Anterior cingulate cortex (tissue), 58 donors: ENCODE data around the gene CLN3.
A peak's percentile ranks its signal among the peaks of the same experiment; 100 is the strongest.
"Not testable (repeated sequence)": the region's sequence is repeated elsewhere in the genome, so short reads cannot be mapped to it uniquely, and the experiment has no call there.

Experiments used
- DNase-seq, 58 donors: peaks; one replicate each; lab custom pipeline; 2025; lab: John Stamatoyannopoulos, UW

Gene CLN3

GRCh38 chr16:28491970-28492474 is at the start of gene CLN3:
TSS of gene CLN3 (minus strand) at chr16:28492074. CDS start at chr16:28491759, 315 bp downstream.
- DNase-seq, result peak; percentile 45 to 94 (median 90)

DNA sequence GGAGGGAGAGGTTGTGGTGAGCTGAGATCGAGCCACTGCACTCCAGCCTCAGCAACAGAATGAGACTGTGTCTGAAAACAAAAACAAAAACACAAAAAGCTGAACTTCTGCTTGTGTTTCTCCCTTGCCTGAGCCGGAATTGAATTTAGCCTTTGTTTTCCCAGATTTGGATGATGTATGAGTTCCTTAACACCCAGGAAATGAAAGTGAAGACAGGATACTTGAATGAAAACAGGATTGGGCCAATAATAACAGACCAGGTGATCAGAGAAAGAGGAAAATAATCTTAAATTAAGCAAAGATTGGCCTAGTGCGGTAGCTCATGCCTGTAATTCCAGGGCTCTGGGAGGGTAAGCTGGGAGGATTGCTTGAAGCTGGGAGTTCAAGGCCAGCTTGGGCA is 48.5 kb upstream of the CLN3 start:
- no peak for DNase-seq

GRCh38 chr16:28538733-28539596 is 47.1 kb upstream of the CLN3 start, which contains the start of gene NUPR1:
TSS of gene NUPR1 (minus strand) at chr16:28538974. CDS start at chr16:28538907, 67 bp downstream.
- peak in 52 of 58 donors; percentile 3 to 83 (median 39) for DNase-seq

DNA sequence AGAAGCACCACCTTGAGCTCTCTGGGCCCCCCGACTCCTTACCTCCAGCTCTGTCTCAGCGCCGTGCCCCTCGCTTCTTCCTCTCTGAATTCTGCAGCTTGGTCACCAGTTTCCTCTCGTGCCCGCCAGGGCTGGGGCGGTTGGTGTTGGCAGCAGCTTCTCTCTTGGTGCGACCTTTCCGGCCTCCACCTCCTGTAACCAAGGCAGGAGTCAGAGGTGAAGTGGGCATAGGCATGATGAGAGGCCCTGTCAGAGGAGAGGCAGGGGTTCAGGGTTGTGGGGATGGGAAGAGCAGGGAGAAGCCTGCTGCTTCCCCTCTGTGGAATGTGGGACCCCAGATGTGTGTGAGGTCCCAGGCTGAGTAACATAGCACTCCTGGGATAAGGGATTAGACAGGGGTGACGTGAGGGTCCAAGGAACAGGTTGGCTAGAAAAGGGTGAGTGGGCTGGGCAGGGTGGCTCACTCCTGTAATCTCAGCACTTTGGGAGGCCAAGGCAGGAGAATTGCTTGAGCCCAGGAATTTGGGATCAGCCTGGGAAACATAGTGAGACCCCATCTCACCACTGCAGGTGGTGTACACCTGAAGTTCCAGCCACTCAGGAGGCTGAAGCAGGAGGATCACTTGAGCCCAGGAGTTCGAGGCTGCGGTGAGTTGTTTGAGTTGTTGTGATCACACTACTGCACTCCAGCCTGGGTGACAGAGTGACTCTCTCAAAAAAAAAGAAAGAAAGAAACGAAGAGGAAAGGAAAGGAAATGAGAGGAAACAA is 46.3 kb upstream of the CLN3 start:
- no peak for DNase-seq

GRCh38 chr16:28537076-28537475 is 45.2 kb upstream of the CLN3 start:
- DNase-seq, result no peak

GRCh38 chr16:28534542-28535373 is 42.9 kb upstream of the CLN3 start:
- peak in 2 of 58 donors; percentile 1 to 22 for DNase-seq

GRCh38 chr16:28532940-28533647 is 41.2 kb upstream of the CLN3 start:
- DNase-seq, result no peak

GRCh38 chr16:28531777-28532744 is 40.2 kb upstream of the CLN3 start:
- DNase-seq, result peak in 4 of 58 donors; percentile 0 to 37 (median 13)

GRCh38 chr16:28529124-28529523 is 37.2 kb upstream of the CLN3 start:
- no peak for DNase-seq

DNA sequence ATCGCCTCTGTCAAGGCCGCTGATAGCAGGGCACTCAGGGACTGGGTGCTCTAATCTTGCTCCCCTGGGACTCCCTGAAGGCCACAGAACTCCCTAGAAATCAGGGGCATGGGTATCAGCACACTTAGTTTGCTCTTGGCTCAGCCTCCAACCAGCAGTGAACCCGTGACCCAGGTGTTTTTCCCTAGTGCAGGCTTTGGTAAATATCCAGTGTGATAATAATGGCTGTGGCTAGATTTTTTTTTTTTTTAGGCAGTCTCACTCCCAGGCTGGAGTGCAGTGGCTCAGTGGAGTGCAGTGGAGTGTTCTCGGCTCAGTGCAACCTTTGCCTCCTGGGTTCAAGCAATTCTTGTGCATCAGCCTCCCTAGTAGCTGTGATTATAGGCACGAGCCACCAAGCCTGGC is 36.6 kb upstream of the CLN3 start:
- no peak for DNase-seq

DNA sequence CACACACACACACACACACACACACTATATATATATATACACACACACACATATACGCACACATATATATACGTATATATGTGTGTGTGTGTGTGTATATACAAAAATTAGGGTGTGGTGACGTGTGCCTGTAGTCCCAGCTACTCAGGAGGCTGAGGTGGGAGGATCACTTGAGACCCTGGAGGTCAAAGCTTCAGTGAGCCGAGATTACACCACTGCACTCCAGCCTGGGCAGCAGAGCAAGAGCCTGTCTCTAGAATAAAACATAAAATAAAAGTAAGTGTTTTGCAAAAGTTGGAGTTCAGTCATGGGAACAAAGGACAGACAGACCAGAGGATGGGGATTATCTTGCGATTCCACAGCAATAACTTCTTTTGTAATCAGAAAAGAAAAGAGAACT is 36.1 kb upstream of the CLN3 start:
- DNase-seq, result no peak

- not testable (repeated sequence) for DNase-seq
Measured at GRCh38 chr16:28527100-28527785, 35.4 kb upstream of the CLN3 start.

DNA sequence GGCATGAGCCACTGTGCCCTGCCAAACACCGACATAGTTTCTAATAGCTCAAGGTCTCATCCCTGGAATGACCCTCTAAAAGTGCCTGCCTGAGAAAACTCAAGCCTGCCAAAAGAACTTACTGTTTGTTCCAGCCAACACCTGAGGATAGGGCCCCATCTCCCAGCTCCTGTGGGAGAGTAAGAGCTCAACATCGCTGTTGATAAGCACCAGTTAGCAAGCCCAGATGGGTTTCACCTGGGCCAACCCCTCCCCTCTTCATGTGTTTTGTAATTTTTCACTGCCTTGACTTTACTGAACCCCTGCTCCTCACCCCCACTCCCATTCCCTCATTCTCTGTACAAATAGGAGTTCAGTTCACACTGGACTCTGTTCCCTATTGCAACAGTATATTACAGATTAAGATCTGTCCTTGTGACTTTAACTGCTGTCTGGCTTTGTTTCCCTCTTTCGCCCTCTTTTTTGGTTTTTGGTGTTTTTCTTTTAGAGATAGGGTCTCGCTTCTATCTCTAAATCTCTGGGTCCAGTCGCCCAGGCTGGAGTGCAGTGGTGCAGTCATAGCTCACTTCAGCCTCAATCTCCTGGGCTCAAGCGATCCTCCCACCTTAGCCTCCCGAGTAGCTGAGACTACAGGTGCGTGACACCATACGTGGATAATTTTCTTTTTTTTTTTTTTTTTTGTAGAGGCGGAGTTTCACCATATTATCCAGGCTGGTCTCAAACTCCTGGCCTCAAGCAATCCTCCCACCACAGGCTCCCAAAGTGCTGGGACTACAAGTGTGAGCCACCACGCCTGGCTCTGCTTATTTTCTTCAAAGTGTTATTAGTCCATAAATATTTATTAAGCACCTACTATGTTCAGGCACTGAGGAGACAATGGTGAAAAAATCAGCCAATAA is 34.6 kb upstream of the CLN3 start:
- DNase-seq, result no peak

GRCh38 chr16:28524681-28525171 is 32.9 kb upstream of the CLN3 start:
- no peak for DNase-seq

GRCh38 chr16:28522792-28523191 is 30.9 kb upstream of the CLN3 start:
- DNase-seq, result no peak

- no peak for DNase-seq
Measured at GRCh38 chr16:28521436-28521835, 29.6 kb upstream of the CLN3 start.

- no peak for DNase-seq
Measured at GRCh38 chr16:28520672-28521071, 28.8 kb upstream of the CLN3 start.
